A549 (cell line): ENCODE measurements around the gene MMD. TPM values are rescaled to one million over a fixed set of nuclear protein-coding genes. Genes with fewer than 3 reads are reported as not detected.

Experiments
- ATAC-seq, 2 experiments: fragments of 200-7000 bp in 1 of 2; fragments of >200 bp in 1 of 2; cut with Nextera tagmentation in 1 of 2; cut with Tn5 transposase in 1 of 2; 3 replicates each; pipeline versions ENCODE4 v1.8.0 to v1.9.1; 2018 to 2020; ENCODE audit warnings: mild to moderate bottlenecking in 1 of 2, moderate library complexity in 1 of 2
- CTCF ChIA-PET: fragments of 300-600 bp; sonication (Branson Sonifier 250); formaldehyde crosslinking; extraction: SDS; loops from one replicate; lab custom pipeline; 2021; ENCODE audit warnings: antibody characterized with exemption, inconsistent platforms; lab: Yijun Ruan, JAX
- POLR2A ChIA-PET: fragments of 350-600 bp; formaldehyde crosslinking; extraction: SDS; loops from one replicate; lab custom pipeline; 2021; ENCODE audit warnings: antibody characterized with exemption, inconsistent platforms; lab: Yijun Ruan, JAX
- DNase-seq, 2 experiments: peaks; one replicate each; pipeline versions ENCODE4 v3.0.0 to v3.0.0-alpha.2; 2011 to 2016; ENCODE audit warnings: low read depth in 1 of 2, low spot score in 1 of 2
- FAIRE-seq: peaks from 2 replicates; lab custom pipeline; 2011; peaks lifted over from hg19 to GRCh38; lab: Jason Lieb, UNC
- H3K27ac ChIP-seq, 2 experiments: fragments of >200 bp; sonication (Bioruptor Twin); formaldehyde crosslinking; 3 replicates each; pipeline ENCODE4 v1.5.1; 2016 to 2017
- H3K4me1 ChIP-seq: fragments of >200 bp; sonication (Bioruptor Twin); formaldehyde crosslinking; 3 replicates; pipeline ENCODE4 v1.6.1; 2016
- H3K4me2 ChIP-seq: fragments of >200 bp; sonication (Bioruptor Twin); formaldehyde crosslinking; 3 replicates; pipeline ENCODE4 v1.6.1; 2016
- H3K4me3 ChIP-seq: fragments of >200 bp; sonication (Bioruptor Twin); formaldehyde crosslinking; 3 replicates; pipeline ENCODE4 v1.5.1; 2016
- H3K9me3 ChIP-seq: fragments of >200 bp; sonication (Bioruptor Twin); formaldehyde crosslinking; 3 replicates; pipeline ENCODE4 v1.6.1; 2016
- EHF ChIP-seq: fragments of 250-450 bp; sonication (Bioruptor Pico); IDR thresholded peaks from 2 replicates; pipeline ENCODE4 v1.5.0; 2020; ENCODE audit warnings: mild to moderate bottlenecking
- FOSB ChIP-seq: fragments of 250-450 bp; sonication (Bioruptor Pico); IDR thresholded peaks from 2 replicates; pipeline ENCODE4 v1.5.0; 2020; ENCODE audit warnings: mild to moderate bottlenecking, moderate library complexity
- FOSL2 ChIP-seq, 2 experiments: fragments of 450-650 bp in 1 of 2; fragments of >200 bp in 1 of 2; sonication (Bioruptor Twin) in 1 of 2; formaldehyde crosslinking; IDR thresholded peaks; 2 replicates each; pipeline versions ENCODE4 v1.5.0 to v1.6.1; 2016 to 2020; ENCODE audit warnings: mild to moderate bottlenecking in 1 of 2, moderate library complexity in 1 of 2
- HOXB13 ChIP-seq: fragments of 250-450 bp; sonication (Bioruptor Pico); IDR thresholded peaks from 2 replicates; pipeline ENCODE4 v1.5.0; 2020; ENCODE audit warnings: low read depth, mild to moderate bottlenecking, moderate library complexity
- MAFK ChIP-seq: fragments of 450-650 bp; IDR thresholded peaks from 2 replicates; pipeline ENCODE4 v1.6.1; 2014; ENCODE audit not compliant: partially characterized antibody
- NPAS2 ChIP-seq: fragments of 250-450 bp; sonication (Bioruptor Pico); IDR thresholded peaks from 2 replicates; pipeline ENCODE4 v1.8.0; 2022; ENCODE audit warnings: mild to moderate bottlenecking, moderate library complexity, borderline replicate concordance
- PHF8 ChIP-seq: fragments of 200-600 bp; sonication (generic); IDR thresholded peaks from 2 replicates; pipeline ENCODE4 v1.6.1; 2016; ENCODE audit warnings: low read depth, mild to moderate bottlenecking, antibody characterized with exemption, moderate library complexity, borderline replicate concordance
- RAD21 ChIP-seq, 2 experiments: fragments of >200 bp in 1 of 2; sonication (Bioruptor Twin) in 1 of 2; formaldehyde crosslinking in 1 of 2; IDR thresholded peaks in 1 of 2; conservative IDR thresholded peaks in 1 of 2; 2 replicates in 1 of 2; 3 replicates in 1 of 2; pipeline ENCODE4 v1.6.1; 2012 to 2018; ENCODE audit warnings: inconsistent platforms in 1 of 2
- RCOR1 ChIP-seq: fragments of 150-350 bp; IDR thresholded peaks from 2 replicates; pipeline ENCODE4 v1.6.1; 2014; ENCODE audit warnings: antibody characterized with exemption, low read length, low read depth
- RFX5 ChIP-seq: fragments of 450-650 bp; IDR thresholded peaks from 2 replicates; pipeline ENCODE4 v1.7.1; 2014; ENCODE audit warnings: antibody characterized with exemption, mild to moderate bottlenecking, moderate library complexity
- TFCP2L1 ChIP-seq: fragments of 250-450 bp; sonication (Bioruptor Pico); IDR thresholded peaks from 2 replicates; pipeline ENCODE4 v1.5.0; 2021; ENCODE audit warnings: mild to moderate bottlenecking
- ZSCAN20 ChIP-seq: fragments of 250-450 bp; sonication (Bioruptor Pico); IDR thresholded peaks from 2 replicates; pipeline ENCODE4 v1.8.0; 2022; ENCODE audit warnings: mild to moderate bottlenecking, moderate library complexity
- WGBS: methylation state at CpG from one replicate; pipeline ENCODE4 v1.1.6; 2017; ENCODE audit errors: missing lambda C conversion rate; 5-methylcytosine and 5-hydroxymethylcytosine counted together
- polyA plus RNA-seq, 4 experiments: library from polyadenylated mRNA; depleted of rRNA in 3 of 4; stranded (reverse); fragments of >200 nt; fragmentation: RNase III in 1 of 4; extraction: RNeasy Plus Mini Kit Qiagen cat#74134 plus additional on column Dnase treatment in 1 of 4; gene quantifications; 2 replicates in 3 of 4; 3 replicates in 1 of 4; pipeline ENCODE4 v1.2.3, GENCODE V29; 2011 to 2017

MMD gene
- polyA plus RNA-seq, 2 of the 4 experiments (the other 2 are of a cell fraction), result 22.5 to 54.7 TPM

DNA sequence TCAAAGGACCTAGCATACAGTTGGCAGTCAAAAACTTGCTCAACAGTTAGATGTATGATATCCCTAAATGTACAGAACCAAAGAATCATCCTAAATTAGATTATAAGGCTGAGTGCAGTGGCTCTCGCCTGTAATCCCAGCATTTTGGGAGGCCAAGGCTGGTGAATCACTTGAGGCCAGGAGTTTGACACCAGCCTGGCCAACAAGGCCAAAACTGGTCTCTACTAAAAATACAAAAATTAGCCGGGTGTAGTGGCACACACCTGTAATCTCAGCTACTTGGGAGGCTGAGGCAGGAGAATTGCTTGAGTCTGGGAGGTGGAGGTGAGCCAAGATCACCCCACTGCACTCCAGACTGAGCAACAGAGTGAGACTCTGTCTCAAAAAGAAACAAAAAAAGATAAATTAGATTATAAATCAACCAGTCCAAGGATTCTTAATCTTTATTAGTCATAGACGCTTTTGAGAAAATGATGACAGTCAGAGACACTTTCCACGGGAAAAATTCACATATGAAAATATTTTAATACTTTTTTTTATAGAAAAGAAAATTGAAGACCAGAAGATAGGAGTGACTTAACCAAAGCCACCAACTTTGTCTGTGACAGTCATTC is 77.6 kb downstream of the MMD start:
- TF ChIP-seq MAFK, result no peak
- TF ChIP-seq RCOR1, result no peak
- TF ChIP-seq FOSL2 (IDR thresholded peaks at IDR 0.05), result no peak
- TF ChIP-seq FOSL2 (CRISPR knock-in tag; IDR thresholded peaks at IDR 0.05), result no peak
- no peak for TF ChIP-seq RAD21 (conservative IDR thresholded peaks at IDR 0.05 in 1 of 2, IDR thresholded peaks at IDR 0.05 in 1 of 2)
- TF ChIP-seq RFX5, result no peak
- no peak for TF ChIP-seq EHF
- no peak for TF ChIP-seq TFCP2L1 (CRISPR knock-in tag)
- no peak for TF ChIP-seq NPAS2
- no peak for TF ChIP-seq PHF8
- TF ChIP-seq HOXB13, result no peak
- no peak for ATAC-seq
- ChIA-PET POLR2A (no interaction called here), CTCF (interaction anchor here (0.6 to 7.4 kb wide), 3 partner anchors 15 to 351 kb away, joined by 5 to 92 read pairs (median 6); no protein-coding TSS in a partner anchor)
- 51% methylated on average over 4 of the region's 4 CpGs for WGBS
- H3K4me3 ChIP-seq, result no peak overlapping the region
- no peak overlapping the region for H3K27ac ChIP-seq
- H3K4me1 ChIP-seq, result peaks cover 4% of the 10 kb centered on the region; the same call in 1 of the 3 replicates
- no peak overlapping the region for H3K4me2 ChIP-seq
- no peak for DNase-seq
- FAIRE-seq, result no peak
- peaks cover 7% of the 10 kb centered on the region; the same call in 2 of the 3 replicates for H3K9me3 ChIP-seq

DNA sequence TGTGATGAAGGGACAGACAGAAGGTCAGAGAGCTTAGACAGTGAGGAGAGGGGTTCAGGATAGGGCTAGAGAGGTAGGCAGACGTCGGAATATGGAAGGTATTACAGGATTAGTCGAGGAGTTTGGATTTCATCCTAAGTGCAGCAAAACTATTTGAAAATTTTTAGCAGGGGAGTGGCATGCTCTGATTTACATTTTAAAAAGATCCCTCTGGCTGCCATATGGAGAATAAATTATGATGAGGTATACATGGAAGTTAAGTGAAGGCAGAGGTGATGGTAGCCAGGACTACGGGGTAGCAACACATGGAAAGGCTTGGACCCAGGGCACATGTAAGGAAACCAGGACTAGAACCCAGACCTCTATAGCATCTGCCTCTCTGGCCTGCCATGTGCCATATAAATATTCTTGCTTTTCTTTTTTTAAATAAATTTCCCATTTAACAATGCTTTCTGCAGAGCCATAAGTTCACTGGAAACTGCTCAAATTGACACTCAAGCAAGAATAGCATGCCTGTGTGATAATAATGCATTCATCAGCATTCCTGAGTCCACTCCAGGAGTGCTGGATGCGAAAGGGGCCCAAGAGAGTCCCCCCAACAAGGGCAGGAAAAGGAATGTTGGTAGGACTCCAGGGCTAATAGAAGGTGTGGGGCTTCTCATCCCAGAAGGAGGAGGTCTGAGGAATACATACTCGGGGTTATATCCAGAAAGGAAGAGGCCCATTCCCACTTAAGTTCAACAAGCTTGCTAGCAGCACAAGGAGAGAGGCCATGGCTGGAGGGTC is 78.6 kb downstream of the MMD start:
- FAIRE-seq (no peak), DNase-seq (no peak)
- POLR2A ChIA-PET, result interaction anchor here (0.6 kb wide), 1 partner anchor 123 kb away, joined by 4 read pairs; no protein-coding TSS in a partner anchor
- WGBS, result 70% methylated on average over 6 of the region's 6 CpGs
- no peak overlapping the region for H3K4me2 ChIP-seq
- no peaks in the 10 kb centered on the region for H3K4me1 ChIP-seq
- no peak overlapping the region for H3K4me3 ChIP-seq
- TF ChIP-seq ZSCAN20 (CRISPR knock-in tag), result no peak
- TF ChIP-seq MAFK, result peak; percentile 58
- TF ChIP-seq FOSB (CRISPR knock-in tag), result no peak
- TF ChIP-seq, all 56 proteins: peak for 1
- no peak for ATAC-seq
- peaks cover 7% of the 10 kb centered on the region; the same call in 2 of the 3 replicates for H3K9me3 ChIP-seq
- H3K27ac ChIP-seq, result no peak overlapping the region
- CTCF ChIA-PET, result interaction anchor here (0.6 to 7.4 kb wide), 5 partner anchors 10 to 349 kb away, joined by 3 to 92 read pairs (median 4); no protein-coding TSS in a partner anchor

Other genes with a start within 250 kb of the MMD start
- 1.0 and 1.4 TPM in 2 replicates for gene HLF, start 156.9 kb downstream of the MMD start, polyA plus RNA-seq (2011; rRNA removed)
- 0.31 to 0.71 TPM (median 0.35 TPM) in 3 replicates for gene HLF, start 156.9 kb downstream of the MMD start, polyA plus RNA-seq (2017; fragmentation: RNase III; extraction: RNeasy Plus Mini Kit Qiagen cat#74134 plus additional on column Dnase treatment)
- not detected in 2 replicates for gene SMIM36, start 89.6 kb upstream of the MMD start, polyA plus RNA-seq (2011; rRNA removed)
- not detected in 3 replicates for gene SMIM36, start 89.6 kb upstream of the MMD start, polyA plus RNA-seq (2017; fragmentation: RNase III; extraction: RNeasy Plus Mini Kit Qiagen cat#74134 plus additional on column Dnase treatment)